Neural progenitor cell (in vitro differentiated cells): ENCODE measurements around the gene LRP2.

ENCODE experiments used
- EZH2 ChIP-seq: fragments of 200-600 bp; sonication (generic); IDR thresholded peaks from 2 replicates; pipeline ENCODE4 v1.6.1; 2017; ENCODE audit warnings: antibody characterized with exemption, mild to moderate bottlenecking, moderate library complexity
- TF ChIP-seq, protein P1 (sequence below): fragments of 200-600 bp; sonication (generic); IDR thresholded peaks from 2 replicates; pipeline ENCODE4 v1.5.1; 2017; ENCODE audit warnings: antibody characterized with exemption, mild to moderate bottlenecking

DNA sequence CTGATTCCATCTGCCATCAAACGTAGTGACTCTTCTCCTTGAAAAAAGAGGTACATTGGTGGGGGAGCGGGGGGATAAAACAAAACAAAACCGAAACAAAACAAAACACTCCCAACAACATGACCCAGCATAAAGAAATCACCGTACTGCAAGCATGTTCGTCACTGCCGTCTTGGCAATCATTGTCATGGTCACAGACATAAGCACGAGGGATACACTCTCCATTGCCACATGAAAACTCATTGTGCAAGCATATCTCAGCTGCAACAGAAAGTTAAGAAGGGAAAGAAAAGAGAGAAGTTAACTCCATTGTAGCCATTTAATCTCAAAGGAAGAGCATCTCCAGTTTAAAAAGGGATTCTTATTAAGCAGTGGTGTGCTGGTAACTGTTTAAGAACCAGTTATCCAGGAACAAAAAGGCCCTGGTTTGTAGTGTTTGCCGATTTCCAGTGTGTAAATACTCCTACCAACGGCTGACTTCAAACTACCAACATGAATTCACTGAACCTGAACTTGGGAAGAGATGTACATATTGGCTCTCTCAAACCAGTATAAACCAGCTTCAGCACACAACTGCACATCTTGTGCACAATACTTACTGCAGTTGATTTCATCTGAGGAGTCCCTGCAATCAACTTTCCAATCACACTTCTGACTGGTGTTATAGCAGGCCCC lies 68.2 kb downstream of the LRP2 start:
- TF ChIP-seq, protein P1, sequence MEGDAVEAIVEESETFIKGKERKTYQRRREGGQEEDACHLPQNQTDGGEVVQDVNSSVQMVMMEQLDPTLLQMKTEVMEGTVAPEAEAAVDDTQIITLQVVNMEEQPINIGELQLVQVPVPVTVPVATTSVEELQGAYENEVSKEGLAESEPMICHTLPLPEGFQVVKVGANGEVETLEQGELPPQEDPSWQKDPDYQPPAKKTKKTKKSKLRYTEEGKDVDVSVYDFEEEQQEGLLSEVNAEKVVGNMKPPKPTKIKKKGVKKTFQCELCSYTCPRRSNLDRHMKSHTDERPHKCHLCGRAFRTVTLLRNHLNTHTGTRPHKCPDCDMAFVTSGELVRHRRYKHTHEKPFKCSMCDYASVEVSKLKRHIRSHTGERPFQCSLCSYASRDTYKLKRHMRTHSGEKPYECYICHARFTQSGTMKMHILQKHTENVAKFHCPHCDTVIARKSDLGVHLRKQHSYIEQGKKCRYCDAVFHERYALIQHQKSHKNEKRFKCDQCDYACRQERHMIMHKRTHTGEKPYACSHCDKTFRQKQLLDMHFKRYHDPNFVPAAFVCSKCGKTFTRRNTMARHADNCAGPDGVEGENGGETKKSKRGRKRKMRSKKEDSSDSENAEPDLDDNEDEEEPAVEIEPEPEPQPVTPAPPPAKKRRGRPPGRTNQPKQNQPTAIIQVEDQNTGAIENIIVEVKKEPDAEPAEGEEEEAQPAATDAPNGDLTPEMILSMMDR: no peak
- TF ChIP-seq EZH2: no peak
